GM19324 (cell line): ENCODE results near the gene PARK7.

Experiments used
- ATAC-seq: cut with Tn5 transposase; IDR thresholded peaks from one replicate; pipeline ENCODE4 v1.9.1; 2021; ENCODE audit warnings: mild to moderate bottlenecking, moderate library complexity; ENCODE audit not compliant: unreplicated experiment, low FRiP score

The PARK7 gene

DNA sequence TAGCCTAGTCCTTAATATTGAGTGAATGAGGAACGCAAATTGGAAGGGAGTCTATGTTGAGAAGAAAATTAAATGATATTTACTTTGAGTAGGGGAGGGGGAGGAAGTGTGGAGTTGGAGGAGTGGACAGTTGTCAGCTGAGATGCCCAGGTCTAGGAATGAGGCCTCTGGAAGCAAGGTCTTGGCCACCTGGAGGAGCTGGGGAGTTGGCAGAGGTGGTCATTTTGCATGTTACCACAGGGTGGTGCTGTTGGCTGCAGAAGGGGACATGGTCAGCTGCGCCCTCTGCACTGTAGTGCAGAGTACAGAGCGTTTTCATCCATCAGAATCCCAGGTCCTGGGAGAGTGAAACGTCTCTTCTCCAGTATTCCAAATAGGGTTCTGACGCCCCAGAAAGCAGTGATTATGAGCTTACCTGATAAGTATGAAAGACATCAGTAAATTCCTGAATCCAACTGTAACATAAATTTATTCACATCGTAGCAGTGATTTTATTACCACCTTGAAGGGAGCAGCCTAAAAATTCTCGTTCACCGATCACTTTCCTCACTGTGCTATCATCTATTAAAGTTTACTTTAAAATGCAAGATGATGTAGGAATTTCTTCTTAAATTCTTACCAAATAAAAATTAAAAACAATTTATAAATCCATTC lies 13.8 kb downstream of the PARK7 start:
- ATAC-seq = no peak

DNA sequence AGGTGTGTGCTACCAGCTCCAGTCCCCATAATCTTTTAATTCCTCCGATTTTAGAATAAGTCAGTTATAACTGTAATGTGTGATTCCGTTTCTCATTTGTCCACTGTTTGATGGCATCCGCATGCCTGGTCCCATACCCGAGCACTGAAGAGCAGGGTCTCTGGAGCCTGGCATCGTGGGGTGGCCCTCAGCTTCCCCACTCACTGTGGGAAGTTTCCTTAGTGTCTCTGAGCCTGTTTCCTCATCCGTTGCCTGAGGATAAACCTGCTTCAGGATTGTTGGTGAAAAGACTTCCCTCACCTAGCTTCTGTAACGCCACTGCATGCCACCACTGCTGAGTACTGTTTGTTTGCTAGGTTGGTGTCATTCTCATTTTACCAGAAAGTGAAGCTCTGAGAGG lies 19.5 kb downstream of the PARK7 start:
- no peak for ATAC-seq

DNA sequence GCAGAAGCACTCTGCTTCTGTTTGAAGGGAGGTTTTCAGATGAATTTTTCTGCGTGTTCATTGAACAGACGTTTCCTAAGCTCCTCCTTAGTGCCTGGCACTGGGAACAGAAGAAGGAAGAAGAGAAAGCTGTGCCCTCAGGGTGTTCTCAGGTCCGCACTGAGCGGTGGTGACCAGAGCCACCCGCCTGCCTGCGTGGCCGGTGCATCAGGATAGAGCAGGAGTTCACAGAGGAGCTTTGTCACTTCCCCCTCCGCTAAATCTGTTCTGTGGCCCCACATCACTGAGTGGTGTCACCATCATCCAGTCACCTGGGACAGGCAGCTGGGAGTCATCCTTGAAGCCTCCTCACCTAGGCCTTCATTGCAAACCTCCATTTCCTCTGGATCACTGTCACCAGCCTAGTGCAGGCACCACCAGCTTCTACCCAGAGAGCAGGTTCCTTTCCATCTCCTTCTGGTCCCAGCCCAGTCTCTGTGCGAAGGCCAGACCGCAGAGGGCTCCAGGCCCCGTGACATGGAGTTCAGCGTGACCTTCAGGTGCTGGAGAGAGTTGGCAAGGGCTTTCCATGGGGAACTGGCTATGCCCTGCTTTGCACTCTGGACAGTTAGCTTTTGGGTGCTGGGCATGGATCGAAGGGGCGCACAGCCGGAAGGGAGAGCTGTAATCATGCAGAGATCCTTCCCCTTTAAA lies 21.7 kb downstream of the PARK7 start:
- no peak for ATAC-seq

DNA sequence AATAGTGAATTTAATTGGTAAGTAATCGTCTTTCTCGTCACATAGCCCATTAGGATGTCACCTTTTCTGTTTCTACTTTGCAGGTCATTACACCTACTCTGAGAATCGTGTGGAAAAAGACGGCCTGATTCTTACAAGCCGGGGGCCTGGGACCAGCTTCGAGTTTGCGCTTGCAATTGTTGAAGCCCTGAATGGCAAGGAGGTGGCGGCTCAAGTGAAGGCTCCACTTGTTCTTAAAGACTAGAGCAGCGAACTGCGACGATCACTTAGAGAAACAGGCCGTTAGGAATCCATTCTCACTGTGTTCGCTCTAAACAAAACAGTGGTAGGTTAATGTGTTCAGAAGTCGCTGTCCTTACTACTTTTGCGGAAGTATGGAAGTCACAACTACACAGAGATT lies 23.3 kb downstream of the PARK7 start:
- no peak for ATAC-seq

DNA sequence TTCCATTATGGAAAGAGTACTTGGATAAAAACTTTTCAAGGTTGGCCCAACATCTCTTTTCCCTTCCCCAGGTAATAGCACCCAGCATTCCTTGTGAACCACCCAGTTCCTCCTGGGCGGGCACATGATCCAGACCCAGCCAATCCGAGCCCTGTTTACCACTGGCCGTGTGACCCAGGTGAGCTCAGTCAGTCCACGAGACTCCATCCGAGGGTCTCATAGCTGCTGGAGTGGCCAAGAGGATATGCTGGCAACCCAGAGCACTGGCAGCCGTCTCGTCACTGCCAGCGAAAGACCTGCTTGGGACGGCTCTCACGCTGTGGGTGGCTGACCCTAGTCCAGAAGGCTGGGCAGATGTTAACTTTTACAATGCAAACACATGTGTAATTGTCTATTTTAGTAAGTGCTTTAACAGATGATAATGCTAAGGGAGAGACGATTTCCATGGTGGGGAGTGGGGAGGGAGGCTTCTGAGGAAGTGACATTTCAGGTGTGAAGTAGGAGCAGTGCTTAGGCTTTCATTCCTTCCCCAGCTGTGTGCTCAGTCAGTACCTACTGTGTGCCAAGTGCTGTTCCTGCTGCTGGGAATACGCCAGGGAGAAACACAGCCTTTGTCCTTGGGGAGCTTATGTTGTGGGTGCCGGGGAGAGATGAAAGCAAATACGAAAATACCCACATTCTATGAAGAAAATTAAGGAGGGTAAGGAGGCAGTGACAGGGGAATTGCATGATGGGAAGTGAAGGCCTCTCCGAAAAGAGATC lies 24.5 kb downstream of the PARK7 start:
- no peak for ATAC-seq

DNA sequence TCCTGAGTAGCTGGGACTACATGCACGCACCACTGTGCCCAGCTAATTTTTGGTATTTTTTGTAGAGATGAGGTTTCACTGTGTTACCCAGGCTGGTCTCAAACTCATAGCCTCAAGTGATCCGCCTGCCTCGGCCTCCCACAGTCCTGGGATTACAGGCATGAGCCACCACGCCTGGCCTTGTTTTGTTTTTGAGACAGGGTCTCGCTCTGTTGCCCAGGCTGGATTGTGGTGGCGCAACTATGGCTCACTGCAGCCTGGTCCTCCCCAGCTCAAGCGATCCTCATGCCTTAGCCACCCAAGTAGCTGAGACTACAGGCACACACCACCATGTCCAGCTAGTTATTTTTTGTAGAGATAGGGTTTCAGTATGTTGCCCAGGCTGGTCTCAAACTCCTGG lies 26.0 kb downstream of the PARK7 start:
- no peak for ATAC-seq

DNA sequence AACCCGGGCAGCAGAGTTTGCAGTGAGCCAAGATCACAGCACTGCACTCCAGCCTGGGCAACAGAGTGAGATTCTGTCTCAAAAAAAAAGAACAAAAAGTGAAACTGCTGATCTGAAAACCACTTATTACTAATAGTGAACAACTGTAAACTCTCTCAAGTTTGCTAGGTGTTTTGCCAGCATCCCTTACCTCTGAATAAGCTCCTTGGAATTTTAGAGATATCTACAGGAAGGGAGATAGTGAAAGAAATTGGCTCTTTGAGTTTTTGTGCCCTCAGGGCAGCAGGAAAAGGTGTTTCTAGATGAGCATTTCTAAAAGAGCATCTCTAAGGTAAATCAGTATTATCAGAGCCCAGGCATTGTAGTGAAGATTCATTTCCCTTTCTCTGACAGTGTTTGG lies 27.1 kb downstream of the PARK7 start:
- ATAC-seq = no peak

DNA sequence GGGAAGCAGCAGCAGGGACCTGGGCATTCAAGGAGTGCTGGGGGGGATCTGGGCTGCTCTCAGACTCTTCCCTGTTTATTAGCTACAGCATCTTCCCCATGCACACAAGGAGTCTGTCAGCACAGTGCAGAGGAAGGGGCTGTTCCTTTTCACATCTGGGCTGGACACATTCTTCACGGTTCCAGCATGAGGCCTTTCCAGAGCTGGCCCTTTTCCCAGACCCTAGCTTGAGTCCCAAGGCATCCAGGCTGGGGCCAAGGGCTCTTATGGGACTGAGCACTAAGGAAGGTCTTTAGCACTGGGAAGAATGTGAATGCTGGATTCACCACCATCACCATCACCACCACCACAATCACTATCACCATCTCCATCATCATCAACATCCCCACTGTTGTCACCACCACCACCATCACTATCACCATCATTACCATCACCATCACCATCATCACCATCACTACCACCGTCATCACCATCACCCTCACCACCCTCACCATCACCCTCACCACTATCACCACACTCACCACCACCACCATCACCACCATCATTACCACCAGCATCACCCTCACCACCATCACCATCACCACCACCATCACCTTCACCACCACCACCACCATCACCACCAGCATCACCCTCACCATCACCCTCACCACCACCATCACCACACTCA lies 28.4 kb downstream of the PARK7 start:
- no peak for ATAC-seq

DNA sequence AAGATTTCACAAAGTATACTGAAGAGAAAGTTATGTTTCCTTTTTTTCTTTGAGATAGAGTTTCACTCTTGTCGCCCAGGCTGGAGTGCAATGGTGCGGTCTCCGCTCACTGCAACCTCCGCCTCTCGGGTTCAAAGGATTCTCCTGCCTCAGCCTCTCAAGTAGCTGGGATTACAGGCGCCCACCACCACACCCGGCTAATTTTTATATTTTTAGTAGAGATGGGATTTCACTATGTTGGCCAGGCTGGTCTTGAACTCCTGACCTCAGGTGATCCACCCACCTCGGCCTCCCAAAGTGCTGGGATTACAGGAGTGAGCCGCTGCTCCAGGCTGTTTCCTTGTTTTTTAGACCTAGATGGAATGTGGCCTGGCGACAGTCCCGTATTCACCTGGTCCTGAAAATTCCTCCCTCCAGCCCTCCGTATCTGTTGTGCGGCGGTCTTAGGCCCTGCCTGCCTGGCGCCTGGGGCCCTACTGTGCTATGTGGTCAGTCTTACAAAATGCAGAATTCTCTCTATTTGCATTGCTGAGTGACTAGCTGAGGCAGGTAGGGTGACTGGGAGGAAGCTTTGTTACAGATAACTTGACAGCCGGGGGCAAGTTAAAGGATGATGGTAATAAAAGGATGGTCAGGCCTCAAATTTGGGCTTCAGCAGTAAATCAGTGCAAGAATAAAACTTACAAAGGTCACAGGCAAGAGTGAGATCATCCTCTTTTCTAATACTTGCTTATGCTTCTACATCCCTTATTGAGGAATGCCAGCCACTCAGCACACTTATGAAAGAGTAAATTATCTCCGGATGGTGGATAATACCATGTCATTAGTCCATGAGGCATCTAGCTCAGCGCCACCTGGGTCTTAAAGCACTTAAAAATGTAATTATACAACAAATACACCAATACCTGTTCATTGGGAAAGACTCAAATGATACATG lies 30.3 kb downstream of the PARK7 start:
- ATAC-seq = no peak

DNA sequence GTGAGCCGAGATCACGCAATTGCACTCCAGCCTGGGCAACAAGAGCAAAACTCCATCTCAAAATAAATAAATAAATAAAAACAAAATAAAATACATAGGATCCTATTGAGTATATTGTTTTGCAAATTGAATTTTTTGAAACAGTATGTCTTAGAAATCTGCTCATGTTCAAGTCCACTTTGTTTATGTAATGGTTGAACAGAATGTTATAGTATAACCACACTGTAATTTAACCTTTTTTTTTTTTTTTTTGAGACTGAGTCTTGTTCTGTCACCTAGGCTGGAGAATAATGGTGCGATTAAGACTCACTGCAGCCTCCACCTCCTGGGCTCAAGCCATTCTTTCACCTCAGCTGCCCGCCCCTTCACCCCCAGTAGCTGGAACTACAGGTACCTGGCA lies 31.4 kb downstream of the PARK7 start:
- no peak for ATAC-seq

DNA sequence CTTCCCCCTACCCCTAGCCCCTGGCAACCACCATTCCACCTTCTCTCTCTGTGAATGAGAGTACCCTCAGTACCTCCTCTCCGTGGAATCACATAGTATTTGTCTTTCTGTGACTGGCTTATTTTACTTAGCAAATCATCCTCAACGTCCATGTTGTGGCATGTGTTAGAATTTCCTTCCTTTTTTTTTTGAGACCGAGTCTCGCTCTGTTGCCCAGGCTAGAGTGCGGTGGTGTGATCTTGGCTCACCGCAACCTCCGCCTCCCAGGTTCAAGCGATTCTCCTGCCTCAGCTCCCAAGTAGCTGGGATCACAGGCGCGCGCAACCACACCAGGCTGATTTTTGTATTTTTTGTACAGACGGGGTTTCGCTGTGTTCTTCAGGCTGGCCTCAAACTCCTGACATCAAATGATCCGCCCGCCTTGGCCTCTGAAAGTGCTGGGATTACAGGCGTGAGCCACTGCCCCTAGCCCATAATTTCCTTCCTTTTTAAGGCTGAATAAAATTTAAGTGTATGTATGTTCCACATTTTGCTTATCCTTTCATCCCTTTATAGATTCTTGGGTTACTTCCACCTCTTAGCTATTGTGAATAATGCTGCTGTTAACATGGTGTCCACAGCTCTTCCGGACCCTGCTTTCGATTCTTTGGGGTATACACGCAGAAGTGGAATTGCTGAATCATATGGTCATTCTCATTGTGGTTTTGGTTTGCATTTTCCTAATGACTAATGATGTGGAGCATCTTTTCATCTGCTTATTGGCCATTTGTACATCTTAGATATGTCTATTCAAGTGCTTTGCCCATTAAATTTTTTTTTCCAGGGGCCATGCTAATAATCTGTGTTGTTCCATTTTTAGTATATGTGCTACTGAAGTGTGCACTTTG lies 32.3 kb downstream of the PARK7 start:
- peak; percentile 68 for ATAC-seq

DNA sequence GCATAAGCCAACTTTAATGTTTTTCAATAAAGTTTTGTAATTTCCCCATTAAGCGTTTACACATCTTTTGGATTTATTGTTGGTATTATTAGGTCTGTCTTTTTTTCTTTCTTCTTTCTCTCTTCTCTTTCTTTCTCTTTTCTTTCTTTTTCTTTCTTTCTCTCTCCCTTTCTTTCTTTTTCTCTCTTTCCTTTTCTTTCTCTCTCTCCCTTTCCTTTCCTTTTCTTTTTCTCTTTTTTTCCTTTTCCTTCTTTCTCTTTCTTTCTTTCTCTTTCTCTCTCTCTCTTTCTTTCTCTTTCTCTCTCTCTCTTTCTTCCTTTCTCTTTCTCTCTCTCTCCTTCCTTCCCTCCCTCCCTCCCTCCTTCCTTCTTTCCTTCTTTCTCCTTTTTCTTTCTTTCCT lies 33.3 kb downstream of the PARK7 start:
- ATAC-seq = no peak

DNA sequence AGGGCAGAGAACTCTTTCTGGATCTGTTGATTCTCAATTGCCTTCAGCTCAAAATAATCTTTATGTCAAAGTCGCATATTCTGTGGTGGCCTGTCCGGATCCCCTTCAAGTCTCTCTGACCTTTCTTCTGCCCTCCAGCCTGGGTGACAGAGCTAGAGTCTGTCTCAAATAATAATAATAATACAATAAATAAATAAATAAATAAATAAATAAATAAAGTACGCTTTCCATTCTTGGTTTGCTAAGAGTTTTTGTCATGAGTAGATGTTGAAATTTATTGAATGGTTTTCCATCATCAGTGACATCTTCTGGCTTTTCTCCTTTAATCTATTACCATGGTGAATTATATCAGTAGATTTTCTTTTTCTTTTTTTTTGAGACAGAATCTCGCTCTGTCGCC lies 33.9 kb downstream of the PARK7 start:
- ATAC-seq = no peak

DNA sequence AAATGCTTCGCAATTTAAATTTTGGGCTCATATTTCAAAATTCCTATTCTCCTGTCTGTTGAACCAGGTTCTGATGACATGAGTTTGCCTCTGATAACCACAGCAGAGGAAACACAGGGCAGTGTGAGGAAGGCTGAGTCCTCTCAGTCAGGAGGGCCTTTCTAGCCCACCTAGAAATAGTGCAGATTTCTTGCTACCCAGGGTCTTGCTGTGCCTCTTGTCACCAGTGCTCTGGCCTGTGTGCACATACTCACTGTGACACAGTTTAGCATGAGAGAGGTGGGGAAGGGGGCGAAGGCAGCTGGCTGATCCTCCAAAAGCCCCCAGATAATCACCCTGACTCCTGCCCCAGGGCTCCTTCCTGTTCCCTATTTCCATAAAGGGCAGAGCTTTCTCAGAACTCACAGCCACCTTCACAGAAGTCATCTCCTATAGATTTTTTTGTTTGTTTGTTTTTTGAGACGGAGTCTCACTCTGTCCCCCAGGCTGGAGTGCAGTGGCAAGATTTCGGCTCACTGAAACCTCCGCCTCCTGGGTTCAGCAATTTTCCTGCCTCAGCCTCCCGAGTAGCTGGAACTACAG lies 40.9 kb downstream of the PARK7 start:
- ATAC-seq = no peak

DNA sequence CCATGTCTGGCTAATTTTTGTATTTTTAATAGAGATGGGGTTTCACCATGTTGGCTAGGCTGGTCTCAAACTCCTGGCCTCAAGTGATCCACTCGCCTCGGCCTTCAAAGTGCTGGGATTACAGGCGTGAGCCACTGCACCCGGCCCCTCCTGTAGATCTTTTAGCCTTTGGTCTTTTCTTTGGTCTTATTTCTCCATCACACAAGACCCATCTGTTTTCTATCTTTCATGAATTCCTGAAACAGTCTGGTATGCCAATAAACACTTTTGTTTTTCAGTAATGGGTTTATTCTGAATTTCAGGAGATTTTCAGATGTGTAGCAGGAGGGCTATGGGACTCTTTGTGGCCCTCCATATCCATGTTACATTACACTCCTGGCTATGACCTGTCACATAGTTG lies 41.4 kb downstream of the PARK7 start:
- ATAC-seq = no peak

DNA sequence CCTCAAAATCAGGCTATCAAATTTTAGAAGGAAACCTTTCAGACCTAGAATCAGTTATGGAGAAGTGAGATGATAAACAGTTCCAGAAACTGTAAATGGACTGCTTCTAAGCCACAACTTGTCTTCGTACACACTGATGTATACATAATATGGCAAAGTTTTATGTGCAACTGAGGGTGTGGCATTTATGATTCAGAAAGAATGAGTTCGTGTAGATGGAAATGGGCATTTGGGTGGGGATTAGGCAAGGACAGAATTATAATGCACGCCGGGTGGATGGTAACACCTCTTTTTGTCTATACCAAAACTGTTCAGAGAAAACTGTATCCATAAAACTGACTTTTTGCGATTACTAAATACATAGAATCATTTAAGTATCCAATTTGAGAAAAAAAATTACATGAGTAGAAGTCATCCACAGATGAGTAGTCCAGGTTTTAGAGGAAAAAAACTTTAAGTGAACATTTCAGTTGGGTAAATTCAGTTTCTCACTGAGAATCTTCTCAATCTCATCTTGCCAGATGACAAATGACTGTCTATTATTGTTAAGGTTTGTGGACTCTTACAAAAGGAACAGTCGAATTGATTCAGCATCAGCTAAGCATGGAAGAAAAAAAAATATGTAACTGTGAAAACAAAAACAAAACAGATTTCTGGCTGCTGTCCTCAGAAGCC lies 42.1 kb downstream of the PARK7 start:
- no peak for ATAC-seq

DNA sequence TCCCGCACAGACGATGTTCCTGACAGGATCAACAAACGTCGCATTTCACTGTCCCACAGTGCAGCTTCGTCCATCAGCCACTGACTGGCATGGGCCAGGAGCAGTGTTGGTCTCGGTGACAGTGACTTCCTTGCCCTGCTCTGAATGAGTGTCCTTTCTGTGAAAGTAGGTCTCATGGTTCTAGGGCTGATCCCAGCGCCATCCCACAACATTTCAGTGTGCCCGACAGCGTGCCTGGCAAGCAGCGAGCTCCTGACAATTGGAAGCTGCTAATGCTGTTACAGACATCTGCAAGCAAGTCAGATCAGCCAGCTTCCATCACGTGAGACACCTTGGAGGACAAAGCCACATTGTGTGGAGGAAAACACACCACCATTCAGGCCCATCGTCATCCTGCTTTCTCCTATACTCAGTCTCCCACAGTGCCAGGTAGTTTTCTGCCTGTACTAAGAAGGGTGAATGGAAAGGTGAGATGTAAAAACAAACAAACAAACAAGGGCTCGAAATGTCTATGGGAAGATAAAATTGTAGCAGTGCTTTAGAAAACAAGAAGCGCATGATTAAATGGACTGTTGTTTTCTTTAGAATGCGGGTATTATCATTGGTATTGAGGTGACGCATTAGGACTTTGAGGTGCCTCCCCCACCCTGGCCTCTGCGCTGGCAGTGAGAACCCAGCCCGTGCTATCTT lies 42.7 kb downstream of the PARK7 start:
- ATAC-seq = no peak
